Uterus (tissue), 2 donors: ENCODE measurements around the gene MICAL2.

Experiments used
- POLR2A ChIP-seq, 2 donors: fragments of 450-650 bp; IDR thresholded peaks; one replicate each; pipeline ENCODE4 v1.6.1; 2016; ENCODE audit warnings: antibody characterized with exemption in 2 of 2, mild to moderate bottlenecking in 1 of 2, moderate library complexity in 1 of 2
- TF ChIP-seq, protein P1 (sequence below), 4 experiments: fragments of 200-600 bp in 2 of 4; fragments of 450-650 bp in 2 of 4; sonication (generic) in 2 of 4; IDR thresholded peaks; one replicate each; pipeline ENCODE4 v1.5.1; 2016 to 2019; ENCODE audit warnings: antibody characterized with exemption in 4 of 4, mild to moderate bottlenecking in 2 of 4, moderate library complexity in 1 of 4

- TF ChIP-seq POLR2A (IDR thresholded peaks at IDR 0.05), result no peak
- TF ChIP-seq, protein P1, sequence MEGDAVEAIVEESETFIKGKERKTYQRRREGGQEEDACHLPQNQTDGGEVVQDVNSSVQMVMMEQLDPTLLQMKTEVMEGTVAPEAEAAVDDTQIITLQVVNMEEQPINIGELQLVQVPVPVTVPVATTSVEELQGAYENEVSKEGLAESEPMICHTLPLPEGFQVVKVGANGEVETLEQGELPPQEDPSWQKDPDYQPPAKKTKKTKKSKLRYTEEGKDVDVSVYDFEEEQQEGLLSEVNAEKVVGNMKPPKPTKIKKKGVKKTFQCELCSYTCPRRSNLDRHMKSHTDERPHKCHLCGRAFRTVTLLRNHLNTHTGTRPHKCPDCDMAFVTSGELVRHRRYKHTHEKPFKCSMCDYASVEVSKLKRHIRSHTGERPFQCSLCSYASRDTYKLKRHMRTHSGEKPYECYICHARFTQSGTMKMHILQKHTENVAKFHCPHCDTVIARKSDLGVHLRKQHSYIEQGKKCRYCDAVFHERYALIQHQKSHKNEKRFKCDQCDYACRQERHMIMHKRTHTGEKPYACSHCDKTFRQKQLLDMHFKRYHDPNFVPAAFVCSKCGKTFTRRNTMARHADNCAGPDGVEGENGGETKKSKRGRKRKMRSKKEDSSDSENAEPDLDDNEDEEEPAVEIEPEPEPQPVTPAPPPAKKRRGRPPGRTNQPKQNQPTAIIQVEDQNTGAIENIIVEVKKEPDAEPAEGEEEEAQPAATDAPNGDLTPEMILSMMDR (IDR thresholded peaks at IDR 0.05), result no peak
Observed at GRCh38 chr11:12292766-12293165, 182.4 kb downstream of the MICAL2 start.
